Upper lobe of left lung (tissue), 4 donors: ENCODE results near the gene POU2AF3.

Experiments used
- CTCF ChIP-seq, 6 experiments: fragments of 450-650 bp in 4 of 6; fragments of 200-600 bp in 2 of 6; sonication (generic) in 2 of 6; IDR thresholded peaks; one replicate each; pipeline ENCODE4 v1.5.1; 2016 to 2019; ENCODE audit warnings: antibody characterized with exemption in 6 of 6
- POLR2A ChIP-seq, 4 donors: fragments of 450-650 bp; IDR thresholded peaks; one replicate each; pipeline ENCODE4 v1.5.1; 2016 to 2017; ENCODE audit warnings: antibody characterized with exemption in 4 of 4, mild to moderate bottlenecking in 2 of 4
- POLR2AphosphoS5 ChIP-seq, 2 donors: sonication (generic); formaldehyde crosslinking; IDR thresholded peaks; one replicate each; pipeline ENCODE4 v1.5.1; 2017; ENCODE audit warnings: antibody characterized with exemption in 2 of 2

GRCh38 chr11:111339758-111340388 is 41.5 kb downstream of the POU2AF3 start:
- TF ChIP-seq POLR2A (IDR thresholded peaks at IDR 0.05) = no peak
- TF ChIP-seq POLR2AphosphoS5 (IDR thresholded peaks at IDR 0.05) = no peak
- no peak for TF ChIP-seq CTCF (IDR thresholded peaks at IDR 0.05)
